H7 (cell line): ENCODE results near the gene STXBP2. TPM values are rescaled to one million over a fixed set of nuclear protein-coding genes. Genes with fewer than 3 reads are reported as not detected.
"Not testable (repeated sequence)": the region's sequence is repeated elsewhere in the genome, so short reads cannot be mapped to it uniquely, and the experiment has no call there.

ENCODE experiments used
- DNase-seq: peaks from one replicate; pipeline ENCODE4 v3.0.0; 2012
- H3K27me3 ChIP-seq: 2 replicates; pipeline ENCODE4 v1.6.0; 2011; ENCODE audit warnings: mild to moderate bottlenecking, low read length; ENCODE audit not compliant: control insufficient read depth, insufficient read depth
- H3K36me3 ChIP-seq: replicated peaks from 2 replicates; pipeline ENCODE4 v1.5.1; 2011; ENCODE audit warnings: low read length; ENCODE audit not compliant: control insufficient read depth, insufficient read depth
- H3K4me3 ChIP-seq: 2 replicates; pipeline ENCODE4 v1.5.1; 2011; ENCODE audit warnings: low read depth, mild to moderate bottlenecking, control low read depth, low read length, moderate library complexity; ENCODE audit not compliant: insufficient read depth
- total RNA-seq: library from RNA; depleted of rRNA; stranded (reverse); fragments of >200 nt; shearing (Covaris generic); gene quantifications from 2 replicates; pipeline ENCODE4 v1.2.3, GENCODE V29; 2014

STXBP2 gene
- total RNA-seq, 1 experiment from 2014 or later, result 25.9 TPM

- no peak for DNase-seq
- Histone ChIP-seq H3K4me3 (no peak overlapping the region), H3K27me3 (peaks cover 19% of the 10 kb centered on the region), H3K36me3 (peaks cover 3% of the 10 kb centered on the region)
Measured at GRCh38 chr19:7636317-7636690, 606 bp upstream of the STXBP2 start.

DNA sequence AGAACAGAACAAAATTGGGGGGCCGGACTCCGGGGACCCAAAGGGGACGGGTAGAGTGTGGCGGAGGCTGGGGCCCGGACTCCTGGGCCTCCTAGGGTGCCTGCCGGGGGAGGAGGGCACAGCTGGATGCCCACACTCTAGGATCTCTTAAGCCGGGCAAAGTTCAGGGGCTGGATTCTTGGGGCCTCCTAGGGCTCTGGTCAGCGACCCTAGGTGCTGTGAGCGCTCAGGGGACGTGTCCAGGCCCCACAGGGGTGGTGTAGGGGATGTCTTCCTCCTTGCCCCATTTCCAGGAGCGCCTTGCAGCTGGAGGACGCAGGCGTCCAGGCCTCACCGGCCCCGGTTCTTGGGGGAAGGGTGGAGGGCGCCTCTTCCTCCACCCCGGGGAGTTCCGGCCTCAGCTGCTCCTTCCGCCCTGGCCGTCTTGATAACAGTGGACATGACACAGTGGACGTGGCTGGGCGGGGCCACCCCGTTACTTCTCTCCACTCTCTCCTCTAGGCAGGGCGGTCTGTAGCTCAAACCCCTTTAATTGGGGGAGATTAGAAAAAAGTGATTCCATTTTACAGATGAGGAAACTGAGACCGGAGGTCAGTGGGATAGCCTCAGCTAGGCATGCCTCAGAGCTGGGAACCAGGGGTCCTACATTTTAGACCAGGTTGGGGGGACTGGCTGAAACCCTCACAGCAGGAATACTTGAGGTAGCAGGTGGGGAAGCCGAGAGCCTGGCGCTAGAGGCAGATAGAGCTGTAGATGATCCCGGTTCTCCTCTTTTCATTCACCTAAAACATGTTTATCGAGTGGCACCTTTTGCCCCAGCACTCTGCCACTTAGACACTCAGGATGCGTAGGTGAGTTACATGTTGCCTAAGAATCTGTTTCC is 705 bp downstream of the STXBP2 start:
- Histone ChIP-seq H3K27me3 (peaks cover 19% of the 10 kb centered on the region), H3K36me3 (peaks cover 3% of the 10 kb centered on the region), H3K4me3 (peak overlapping the region; percentile 58)
- DNase-seq, result peak; percentile 81

DNA sequence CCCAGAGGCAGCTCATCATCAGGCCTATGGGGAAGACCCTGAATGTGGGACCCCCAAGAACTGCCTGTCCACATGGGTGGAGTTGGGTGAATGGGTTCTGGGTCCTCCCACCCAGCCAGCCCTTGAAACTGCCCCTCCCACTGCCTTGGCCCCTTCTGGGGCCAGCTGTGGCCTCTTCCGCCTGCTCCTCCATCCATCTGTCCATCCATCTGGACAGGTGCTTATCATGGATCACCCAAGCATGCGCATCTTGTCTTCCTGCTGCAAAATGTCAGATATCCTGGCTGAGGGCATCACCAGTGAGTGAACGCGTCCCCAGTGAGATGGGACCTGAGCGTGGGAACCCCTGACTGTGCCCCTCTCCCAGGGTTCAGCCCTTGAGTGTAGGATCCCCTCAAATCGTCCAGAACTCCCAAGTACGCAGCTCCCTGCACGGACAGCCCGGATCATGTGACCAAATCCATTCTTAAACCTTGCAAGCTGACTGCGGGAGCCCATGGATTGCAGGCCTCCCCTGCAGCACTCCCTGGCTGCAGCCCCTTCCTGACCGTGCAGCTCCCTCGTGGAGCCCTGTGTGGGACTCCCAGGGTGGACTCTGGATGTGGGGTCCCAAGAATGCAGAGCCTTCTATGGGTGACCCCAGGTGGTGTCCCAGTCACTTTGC is 2.0 kb downstream of the STXBP2 start:
- Histone ChIP-seq H3K4me3 (no peak overlapping the region), H3K36me3 (peaks cover 3% of the 10 kb centered on the region), H3K27me3 (peaks cover 19% of the 10 kb centered on the region)
- DNase-seq, result no peak

- no peak for DNase-seq
- H3K36me3 ChIP-seq, result peaks cover 3% of the 10 kb centered on the region
Measured at GRCh38 chr19:7639863-7640348, 3.0 kb downstream of the STXBP2 start.

DNA sequence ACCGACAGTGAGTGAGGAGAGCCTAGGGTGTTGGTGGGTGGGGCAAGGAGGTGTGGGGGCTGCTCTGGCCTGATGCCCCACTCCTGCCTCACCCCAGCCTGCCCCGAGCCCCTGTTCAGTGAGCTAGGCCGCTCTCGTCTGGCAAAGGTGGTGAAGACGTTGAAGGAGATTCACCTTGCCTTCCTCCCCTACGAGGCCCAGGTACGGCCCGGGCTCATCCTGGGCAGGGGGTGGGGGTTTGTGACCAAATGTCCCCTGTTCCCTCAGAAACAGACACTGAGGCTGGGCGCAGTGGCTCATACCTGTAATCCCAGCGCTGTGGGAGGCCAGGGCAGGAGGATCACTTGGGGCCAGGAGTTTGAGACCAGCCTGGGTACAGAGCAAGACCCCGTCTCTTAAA is 3.9 kb downstream of the STXBP2 start:
- Histone ChIP-seq H3K27me3 (peaks cover 9% of the 10 kb centered on the region), H3K4me3 (no peak overlapping the region), H3K36me3 (peaks cover 3% of the 10 kb centered on the region)
- DNase-seq, result no peak

More at GRCh38 chr19:7639863-7640348, 3.0 kb downstream of the STXBP2 start:
- no peak overlapping the region for H3K4me3 ChIP-seq
- peaks cover 15% of the 10 kb centered on the region for H3K27me3 ChIP-seq

DNA sequence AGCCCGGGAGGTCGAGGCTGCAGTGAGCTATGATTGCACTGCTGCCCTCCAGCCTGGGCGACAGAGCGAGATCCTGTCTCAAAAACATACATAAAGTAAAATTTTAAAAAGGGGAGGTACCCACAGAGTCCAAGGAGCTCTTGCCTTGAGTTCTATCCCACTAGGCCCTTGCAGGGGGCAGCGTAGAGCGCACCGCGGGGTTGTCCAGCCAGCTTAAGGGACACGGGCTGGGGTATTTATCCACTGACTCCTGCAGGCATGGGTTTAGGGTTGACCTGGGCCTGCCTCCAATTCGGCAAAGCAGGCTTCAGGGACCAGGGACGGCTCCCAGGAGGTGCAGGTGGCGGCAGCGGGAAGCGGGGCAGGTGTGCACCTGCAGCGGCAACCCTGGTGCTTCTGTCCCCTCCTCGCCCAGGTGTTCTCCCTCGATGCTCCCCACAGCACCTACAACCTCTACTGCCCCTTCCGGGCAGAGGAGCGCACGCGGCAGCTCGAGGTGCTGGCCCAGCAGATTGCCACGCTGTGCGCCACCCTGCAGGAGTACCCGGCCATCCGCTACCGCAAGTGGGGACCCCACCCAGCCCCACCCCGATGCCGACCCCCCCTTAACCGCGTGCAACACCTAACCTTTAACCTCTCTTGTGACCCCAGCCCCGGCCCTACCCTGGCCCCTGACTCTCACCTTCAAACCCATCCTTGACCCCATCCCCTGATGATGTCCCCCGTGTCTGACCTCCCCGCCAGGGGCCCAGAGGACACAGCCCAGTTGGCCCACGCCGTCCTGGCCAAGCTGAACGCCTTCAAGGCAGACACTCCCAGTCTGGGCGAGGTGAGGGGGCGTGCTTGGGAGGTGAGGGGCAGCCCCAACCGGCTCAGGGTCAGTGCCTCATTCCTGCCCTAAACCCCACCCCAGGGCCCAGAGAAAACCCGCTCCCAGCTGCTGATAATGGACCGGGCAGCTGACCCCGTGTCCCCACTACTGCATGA is 4.7 kb downstream of the STXBP2 start:
- Histone ChIP-seq H3K36me3 (peaks cover 3% of the 10 kb centered on the region), H3K27me3 (peaks cover 2% of the 10 kb centered on the region; the same call in 1 of the 2 replicates), H3K4me3 (no peak overlapping the region)
- DNase-seq, result peak; percentile 79

DNA sequence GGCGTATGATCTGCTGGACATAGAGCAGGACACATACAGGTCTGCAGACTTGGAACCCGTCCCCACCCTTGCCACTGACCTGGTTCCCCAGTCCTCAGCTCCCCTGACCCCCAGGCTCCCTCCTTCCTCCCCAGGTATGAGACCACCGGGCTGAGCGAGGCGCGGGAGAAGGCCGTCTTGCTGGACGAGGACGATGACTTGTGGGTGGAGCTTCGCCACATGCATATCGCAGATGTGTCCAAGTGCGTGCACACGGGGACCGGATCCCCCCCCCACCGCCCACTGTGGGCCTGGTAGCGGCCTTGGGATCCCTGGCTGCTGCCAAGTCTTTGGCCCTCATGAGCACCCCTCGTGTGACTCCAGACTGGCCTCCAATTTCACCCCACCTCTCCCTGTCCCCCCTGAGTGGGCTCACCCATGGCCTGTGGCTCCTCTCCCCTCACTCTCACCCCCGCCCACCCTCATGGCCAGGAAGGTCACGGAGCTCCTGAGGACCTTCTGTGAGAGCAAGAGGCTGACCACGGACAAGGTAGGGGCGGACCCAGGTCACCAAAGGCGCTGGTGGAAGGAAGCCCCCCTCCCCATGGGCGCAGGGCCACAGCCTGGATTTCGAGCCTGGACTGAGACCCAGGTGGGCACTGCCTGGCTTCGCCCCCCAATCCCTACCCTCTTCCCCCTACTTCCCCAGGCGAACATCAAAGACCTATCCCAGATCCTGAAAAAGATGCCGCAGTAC is 5.6 kb downstream of the STXBP2 start:
- no peak for DNase-seq

GRCh38 chr19:7643031-7643415 is 6.1 kb downstream of the STXBP2 start:
- DNase-seq, result no peak
- no peaks in the 10 kb centered on the region for H3K27me3 ChIP-seq
- H3K36me3 ChIP-seq, result peaks cover 3% of the 10 kb centered on the region
- H3K4me3 ChIP-seq, result no peak overlapping the region

More for the DNA sequence above, 5.6 kb downstream of the STXBP2 start:
- Histone ChIP-seq H3K4me3 (no peak overlapping the region), H3K36me3 (peaks cover 3% of the 10 kb centered on the region), H3K27me3 (no peaks in the 10 kb centered on the region; the same call in 1 of the 2 replicates)

- H3K36me3 ChIP-seq, H3K4me3 ChIP-seq, H3K27me3 ChIP-seq: not testable (repeated sequence)
- peak; percentile 92 for DNase-seq
Measured at GRCh38 chr19:7643629-7644549, 7.0 kb downstream of the STXBP2 start.

- H3K36me3 ChIP-seq, result peaks cover 3% of the 10 kb centered on the region
- no peaks in the 10 kb centered on the region for H3K27me3 ChIP-seq
- no peak for DNase-seq
- H3K4me3 ChIP-seq, result no peak overlapping the region
Measured at GRCh38 chr19:7644550-7644877, 7.6 kb downstream of the STXBP2 start.

DNA sequence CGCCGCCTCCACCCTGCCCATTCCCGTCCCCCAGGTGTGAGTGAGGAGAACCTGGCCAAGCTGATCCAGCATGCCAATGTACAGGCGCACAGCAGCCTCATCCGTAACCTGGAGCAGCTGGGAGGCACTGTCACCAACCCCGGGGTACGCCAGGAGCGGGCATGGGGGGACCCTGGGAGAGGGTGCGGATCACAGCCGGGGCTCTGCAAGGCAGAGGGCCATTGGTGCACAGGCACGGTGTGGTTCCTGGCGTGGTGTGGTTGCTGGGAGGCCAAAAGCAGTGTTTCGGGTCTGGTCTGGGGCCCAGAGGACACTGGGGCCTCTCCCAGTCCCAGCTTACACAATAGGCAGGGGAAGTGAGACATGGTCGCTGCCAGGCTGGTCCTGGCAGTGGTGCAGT is 8.3 kb downstream of the STXBP2 start:
- Histone ChIP-seq H3K27me3 (no peaks in the 10 kb centered on the region), H3K36me3 (no peaks in the 10 kb centered on the region; the same call in 1 of the 2 replicates), H3K4me3 (no peak overlapping the region)
- no peak for DNase-seq

GRCh38 chr19:7645656-7646425 is 8.9 kb downstream of the STXBP2 start:
- no peaks in the 10 kb centered on the region; the same call in 1 of the 2 replicates for H3K36me3 ChIP-seq
- DNase-seq, result no peak
- no peak overlapping the region for H3K4me3 ChIP-seq
- H3K27me3 ChIP-seq, result peaks cover 1% of the 10 kb centered on the region; the same call in 1 of the 2 replicates
